Activated CD4-positive, CD25-positive, alpha-beta regulatory T cell treated with anti-CD3 and anti-CD28 coated beads, Interleukin-2, amount 50 U/mL, for 72 hours (primary cell): ENCODE measurements around the gene RNPEP.

Experiments
- DNase-seq: peaks from one replicate; pipeline ENCODE4 v3.0.0; 2021

Gene RNPEP

GRCh38 chr1:201964261-201964660, 18.2 kb upstream of the RNPEP start:
- DNase-seq = no peak

GRCh38 chr1:201966171-201966570, 16.3 kb upstream of the RNPEP start:
- no peak for DNase-seq

- DNase-seq = no peak
Measured at GRCh38 chr1:201968202-201968925, 14.1 kb upstream of the RNPEP start.

- no peak for DNase-seq
Measured at GRCh38 chr1:201970334-201971159, 11.9 kb upstream of the RNPEP start.

- no peak for DNase-seq
Measured at GRCh38 chr1:201982082-201982622, 296 bp upstream of the RNPEP start.

- no peak for DNase-seq
Measured at GRCh38 chr1:201983380-201983805, 945 bp downstream of the RNPEP start.

- no peak for DNase-seq
Measured at GRCh38 chr1:201984446-201984845, 2.0 kb downstream of the RNPEP start.

- no peak for DNase-seq
Measured at GRCh38 chr1:201985355-201985754, 2.9 kb downstream of the RNPEP start.

- no peak for DNase-seq
Measured at GRCh38 chr1:201988601-201989000, 6.2 kb downstream of the RNPEP start.

- no peak for DNase-seq
Measured at GRCh38 chr1:201989354-201990128, 7.1 kb downstream of the RNPEP start.

GRCh38 chr1:201990427-201990826, 8.0 kb downstream of the RNPEP start:
- no peak for DNase-seq

- no peak for DNase-seq
Measured at GRCh38 chr1:201999625-202000238, 17.3 kb downstream of the RNPEP start.

- DNase-seq = no peak
Measured at GRCh38 chr1:202002507-202002906, 20.1 kb downstream of the RNPEP start.

GRCh38 chr1:202004711-202005110, 22.3 kb downstream of the RNPEP start:
- DNase-seq = no peak

GRCh38 chr1:202005958-202006357, 23.5 kb downstream of the RNPEP start:
- no peak for DNase-seq

GRCh38 chr1:202007304-202007703, 24.9 kb downstream of the RNPEP start:
- DNase-seq = no peak

- no peak for DNase-seq
Measured at GRCh38 chr1:202007805-202008489, 25.5 kb downstream of the RNPEP start.

- DNase-seq = peak; percentile 63
Measured at GRCh38 chr1:202009326-202010179, 27.1 kb downstream of the RNPEP start.

- no peak for DNase-seq
Measured at GRCh38 chr1:202010180-202011015, 27.9 kb downstream of the RNPEP start, which contains the start of gene ELF3. TSS of gene ELF3 (plus strand) at chr1:202010587. CDS start at chr1:202011137, 550 bp downstream.

GRCh38 chr1:202011994-202012393, 29.5 kb downstream of the RNPEP start:
- DNase-seq = no peak
